Kidney glomerular epithelial cell (primary cell): ENCODE measurements around the gene PDE4D.
"Not testable (repeated sequence)": the region's sequence is repeated elsewhere in the genome, so short reads cannot be mapped to it uniquely, and the experiment has no call there.

ENCODE experiments used
- DNase-seq: peaks from one replicate; lab custom pipeline; 2025; lab: John Stamatoyannopoulos, UW

Gene PDE4D

DNA sequence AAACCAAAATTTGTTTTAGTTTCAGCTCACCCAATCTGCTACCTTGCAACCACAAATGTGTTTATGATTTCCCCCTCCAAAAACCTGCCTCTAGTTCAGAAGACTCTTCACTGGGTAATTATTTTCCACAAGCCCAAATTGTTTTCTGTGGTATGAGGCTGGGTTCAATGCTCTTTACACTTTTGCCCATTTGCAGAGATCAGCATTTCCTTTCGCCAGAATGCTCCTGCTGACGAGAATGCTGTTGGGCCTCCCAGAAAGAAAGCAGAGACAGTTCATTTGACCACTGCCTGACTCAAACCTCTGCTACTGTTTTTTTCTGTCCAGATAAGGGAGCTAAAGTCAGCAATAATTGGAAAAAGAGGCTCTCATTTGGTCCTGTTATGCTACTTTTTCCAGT is 427.3 kb downstream of the PDE4D start:
- peak; percentile 37 for DNase-seq

DNA sequence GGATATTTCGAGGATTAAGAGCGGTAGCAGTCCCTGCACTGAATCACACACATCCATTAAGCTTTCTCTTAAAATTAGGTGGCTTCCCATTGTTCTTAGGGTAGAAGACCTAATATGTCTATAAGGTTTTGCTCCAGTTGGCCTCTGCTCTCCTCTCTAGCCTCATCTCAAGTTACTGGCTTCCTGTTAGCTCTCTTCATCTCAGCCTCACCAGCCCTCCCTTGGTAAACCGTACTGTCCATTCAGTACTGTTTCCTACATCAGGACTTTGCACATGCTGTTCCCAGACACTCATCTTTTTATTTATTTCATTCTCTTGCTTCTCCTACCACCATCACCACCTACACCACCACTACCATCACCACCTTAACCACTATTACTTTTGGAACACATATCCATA is 428.6 kb downstream of the PDE4D start:
- no peak for DNase-seq

DNA sequence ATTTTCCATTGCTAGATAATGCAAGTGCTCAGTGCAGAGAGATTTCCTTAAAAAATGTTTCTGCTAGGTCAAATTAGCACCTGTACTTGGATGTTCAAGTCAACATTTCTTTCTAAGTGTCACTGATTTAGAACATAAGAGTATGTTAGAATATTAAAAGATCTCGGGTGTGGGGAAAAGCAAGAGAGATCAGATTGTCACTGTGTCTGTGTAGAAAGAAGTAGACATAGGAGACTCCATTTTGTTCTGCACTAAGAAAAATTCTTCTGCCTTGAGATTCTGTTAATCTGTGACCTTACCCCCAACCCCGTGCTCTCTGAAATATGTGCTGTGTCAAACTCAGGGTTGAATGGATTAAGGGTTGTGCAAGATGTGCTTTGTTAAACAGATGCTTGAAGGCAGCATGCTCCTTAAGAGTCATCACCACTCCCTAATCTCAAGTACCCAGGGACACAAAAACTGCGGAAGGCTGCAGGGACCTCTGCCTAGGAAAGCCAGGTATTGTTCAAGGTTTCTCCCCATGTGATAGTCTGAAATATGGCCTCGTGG is 429.8 kb downstream of the PDE4D start:
- DNase-seq: not testable (repeated sequence)

DNA sequence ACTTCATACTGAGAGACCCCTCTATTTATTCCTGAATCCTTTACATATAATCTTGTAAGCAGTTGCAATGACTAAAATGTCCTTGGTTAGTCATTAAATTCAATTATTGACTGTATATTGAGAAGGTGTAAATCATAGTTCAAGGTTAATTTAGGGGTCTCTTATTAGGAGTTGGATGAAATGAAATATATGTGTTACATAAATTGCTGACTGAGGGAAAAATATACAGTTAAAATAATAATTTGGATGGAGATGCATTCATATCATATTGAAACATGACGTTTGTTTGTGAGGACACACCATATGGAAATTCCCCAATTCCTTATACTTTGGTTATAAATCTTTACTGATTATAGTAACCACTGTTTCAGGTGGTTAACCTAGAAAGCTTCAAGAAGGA is 430.6 kb downstream of the PDE4D start:
- no peak for DNase-seq

DNA sequence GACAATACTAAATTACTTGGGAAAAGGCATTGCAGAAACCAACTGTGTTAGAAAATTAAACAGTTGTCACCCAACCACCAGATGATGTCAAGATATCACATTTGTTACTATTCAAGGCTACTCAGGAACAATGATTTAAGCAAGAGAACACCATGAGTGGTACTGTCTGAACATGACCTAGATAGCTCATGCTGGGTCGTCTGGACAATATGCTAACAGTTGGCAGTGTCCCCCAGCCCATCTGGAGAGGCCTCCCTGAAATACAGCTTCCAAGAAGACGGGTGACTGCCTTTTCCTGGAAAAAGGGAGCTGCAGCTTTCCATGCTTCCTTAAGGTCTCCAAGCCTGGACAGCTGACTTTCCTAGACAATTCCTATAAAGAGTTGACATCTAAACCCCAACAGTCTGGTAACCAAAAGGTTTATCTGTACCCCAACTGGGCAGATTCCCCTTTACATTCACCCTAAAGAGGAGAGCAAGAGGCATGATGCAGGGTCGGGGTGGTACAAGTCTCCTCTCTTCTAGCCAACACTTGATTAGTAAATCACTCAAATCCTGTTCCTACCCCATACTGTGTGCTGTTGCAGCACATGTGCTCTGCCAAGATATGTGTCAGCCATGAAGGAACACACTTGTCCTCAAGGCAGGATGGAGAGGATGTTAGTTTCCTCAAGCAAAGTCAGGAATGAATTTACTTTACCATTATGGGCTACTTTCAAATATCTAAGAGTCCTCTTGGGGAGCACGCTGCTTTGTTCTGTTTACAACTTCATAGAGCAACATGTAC is 433.0 kb downstream of the PDE4D start:
- DNase-seq: no peak

DNA sequence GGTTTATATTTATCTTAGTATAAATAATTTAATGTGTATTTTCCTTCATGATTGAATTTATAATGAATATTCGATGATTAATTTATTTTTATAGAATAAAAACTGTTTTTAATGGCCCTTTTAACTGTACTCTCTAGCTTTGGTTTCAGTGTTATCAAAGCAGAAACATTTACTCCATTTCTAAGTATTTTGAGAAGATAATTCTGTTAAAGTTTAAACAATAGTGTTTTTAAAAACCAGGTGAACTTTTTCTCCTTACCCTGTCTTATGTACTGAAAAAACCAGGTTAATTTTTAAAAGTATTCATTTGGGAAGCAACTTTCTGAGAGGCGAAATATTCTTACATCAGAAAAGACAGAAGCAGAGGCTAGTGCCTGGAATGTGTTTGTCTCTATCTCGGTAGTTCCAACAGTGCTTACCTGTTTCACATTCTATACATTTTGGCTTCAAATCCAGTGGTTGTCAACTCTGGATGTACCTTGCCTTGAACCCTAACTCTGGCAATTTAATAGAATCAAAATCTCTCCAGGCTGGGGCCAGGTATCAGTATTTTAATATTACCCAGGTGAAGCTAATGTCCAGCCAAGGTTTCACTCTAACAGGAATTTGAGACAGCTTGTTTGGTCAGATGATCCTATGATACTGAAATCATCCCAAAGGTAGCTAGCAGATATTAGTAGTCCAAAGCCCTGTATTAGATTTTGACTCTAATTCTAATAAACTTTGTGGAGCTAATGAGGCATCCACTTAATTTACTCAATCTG is 434.4 kb downstream of the PDE4D start:
- no peak for DNase-seq

DNA sequence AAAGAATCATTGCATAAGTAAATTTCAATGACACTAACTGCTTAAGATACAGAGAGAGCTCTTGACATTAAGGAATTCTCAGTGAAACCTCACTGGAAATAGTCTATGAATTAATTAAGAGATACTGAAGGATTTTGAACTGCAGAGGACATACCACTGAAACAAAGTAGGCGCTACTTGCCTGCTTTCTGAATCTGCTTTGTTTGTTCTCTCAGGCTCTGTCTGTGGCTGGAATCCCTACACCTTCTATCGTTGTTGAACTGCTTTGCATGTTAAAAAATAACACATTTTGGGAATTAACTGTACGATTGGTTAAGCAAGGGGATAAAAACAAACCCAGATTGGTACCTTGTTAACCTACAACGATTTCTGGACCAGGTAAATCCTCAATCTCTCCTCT is 435.2 kb downstream of the PDE4D start:
- no peak for DNase-seq

DNA sequence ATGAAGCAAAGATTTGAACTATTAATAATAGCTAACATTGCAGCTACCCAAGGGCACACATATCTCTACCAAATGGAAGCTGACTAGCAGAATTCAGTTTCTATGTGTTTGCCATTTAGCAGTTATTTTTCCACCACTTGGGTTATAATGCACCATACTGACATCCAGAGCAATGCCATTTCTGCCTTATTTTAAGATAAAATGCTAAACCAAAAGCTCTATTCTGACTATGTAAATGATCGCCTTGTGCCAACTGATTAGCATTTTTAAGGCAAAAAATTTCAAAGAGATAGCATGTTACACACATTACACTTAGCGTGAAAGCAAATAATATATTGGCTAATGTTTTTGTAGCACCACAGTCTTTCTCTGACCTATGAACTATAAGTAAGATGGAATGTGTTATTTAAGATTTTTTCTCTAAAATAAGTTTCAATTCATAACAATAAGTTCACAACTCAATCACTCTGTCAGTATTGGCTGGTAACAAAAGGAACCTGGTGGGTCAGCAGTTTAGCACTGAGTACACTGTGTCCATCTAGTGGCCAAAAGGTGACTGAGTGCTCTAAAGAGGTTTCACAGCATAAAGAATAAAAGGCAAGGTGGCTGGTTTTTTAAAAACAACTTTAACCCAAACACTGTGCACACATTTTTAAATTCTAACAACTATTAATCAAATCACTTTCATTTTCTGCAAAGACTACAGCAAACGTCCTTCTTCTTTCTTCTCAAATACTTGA is 443.5 kb downstream of the PDE4D start:
- DNase-seq: no peak

DNA sequence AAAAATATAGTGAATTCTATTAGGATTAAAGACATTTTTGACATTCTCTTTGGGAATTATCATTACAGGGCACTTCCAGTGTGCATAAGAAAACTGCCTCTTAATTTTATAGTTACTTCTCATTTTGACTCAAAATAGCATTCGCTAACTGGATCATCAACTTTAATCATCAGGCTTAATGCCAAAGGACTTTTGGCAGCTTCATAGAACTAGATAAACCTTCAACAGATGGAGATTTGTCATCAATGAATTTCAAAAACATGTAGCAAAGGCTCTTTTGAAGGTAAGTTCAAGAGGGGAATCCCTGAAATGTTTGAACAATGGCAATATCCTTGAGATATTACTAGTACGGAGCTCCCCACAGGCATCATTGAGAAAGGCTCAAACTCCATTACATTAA is 447.2 kb downstream of the PDE4D start:
- no peak for DNase-seq

DNA sequence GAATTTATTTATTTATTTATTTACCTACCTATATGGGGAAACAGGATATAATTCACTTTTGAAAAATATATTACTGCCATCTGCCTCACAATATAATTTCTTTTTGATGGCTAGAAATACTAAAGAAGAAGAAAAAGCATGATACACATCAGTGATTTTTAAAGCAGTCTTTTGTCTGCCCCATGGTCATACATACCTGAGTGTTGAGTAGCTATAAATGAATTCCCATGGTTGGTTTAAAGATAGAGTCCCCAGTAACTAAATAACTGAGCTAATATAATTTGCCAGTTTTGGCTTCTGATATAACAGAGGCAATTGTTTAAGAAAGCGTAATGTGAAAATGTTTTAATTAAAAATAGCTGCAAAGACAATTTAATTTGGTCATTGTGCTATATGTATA is 447.8 kb downstream of the PDE4D start:
- peak; percentile 81 for DNase-seq

DNA sequence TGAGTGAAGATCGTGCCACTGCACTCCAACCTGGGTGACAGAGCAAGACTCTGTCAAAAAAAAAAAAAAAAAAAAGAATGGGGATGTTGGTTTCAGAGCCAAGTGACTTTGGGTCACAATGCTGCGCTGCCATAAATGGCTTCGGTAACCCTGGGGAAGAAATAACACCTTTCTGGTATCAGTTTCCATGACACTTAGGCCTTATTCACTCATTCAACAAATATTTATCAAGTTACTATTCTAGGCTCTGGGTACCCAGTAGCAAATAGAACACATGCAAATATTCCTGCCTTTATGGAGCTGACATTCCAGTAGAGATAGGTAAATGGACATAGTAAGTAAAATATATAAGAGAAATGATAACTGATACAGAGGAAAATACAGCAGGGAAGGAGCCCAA is 454.2 kb downstream of the PDE4D start:
- no peak for DNase-seq

DNA sequence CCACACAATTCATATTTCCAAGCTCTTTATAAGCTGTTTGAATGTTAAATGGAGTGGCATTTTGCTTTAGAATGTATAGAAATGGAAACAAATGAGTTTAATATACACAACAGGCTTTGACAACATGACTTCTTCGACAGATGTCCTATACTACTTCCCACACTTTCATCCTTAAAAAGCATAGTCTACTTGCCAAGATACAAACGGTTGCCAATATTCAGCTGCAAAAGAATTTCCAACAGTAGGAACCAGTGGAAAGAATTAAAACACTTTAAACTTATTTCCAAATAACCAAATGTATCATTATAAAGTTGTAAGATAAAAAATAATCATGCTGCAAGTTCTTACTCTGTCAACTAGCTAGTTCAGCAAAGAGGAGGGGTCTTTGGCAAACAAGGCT is 456.4 kb downstream of the PDE4D start:
- DNase-seq: no peak

DNA sequence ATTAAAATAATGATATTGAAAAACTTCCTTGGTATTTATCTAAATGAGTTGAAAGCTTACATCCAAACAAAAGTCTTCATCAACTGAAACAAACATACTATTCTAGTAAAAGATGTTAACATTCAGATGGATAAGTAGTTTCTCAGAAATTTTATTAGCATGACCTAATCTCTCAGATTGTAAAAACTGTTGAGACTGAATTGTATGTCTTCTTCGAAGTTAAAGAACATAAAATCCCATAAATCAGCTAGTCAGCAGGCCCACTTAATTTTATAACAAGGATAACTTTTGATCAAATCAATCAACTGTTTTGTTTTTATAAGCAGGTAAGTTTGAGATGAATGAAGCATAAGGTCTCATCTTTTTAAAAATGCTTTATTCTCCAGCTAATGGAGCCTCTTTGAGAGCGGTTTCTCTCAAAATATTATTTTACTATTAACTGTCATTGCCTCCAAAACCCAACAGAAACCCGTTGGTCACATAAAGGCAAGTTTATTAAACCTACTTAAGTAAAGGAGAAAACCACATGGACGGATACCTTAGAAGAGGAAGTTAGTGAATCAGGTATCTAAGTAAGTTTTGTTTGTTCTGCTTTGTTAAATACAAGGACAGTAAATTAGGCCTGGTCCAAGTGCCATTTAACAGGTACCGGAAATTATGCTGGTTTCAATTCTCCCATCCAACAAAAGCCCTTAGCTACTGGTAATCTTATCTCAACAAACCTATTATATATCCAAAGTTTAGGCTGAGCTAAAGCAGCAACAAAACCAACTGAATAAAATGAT is 457.0 kb downstream of the PDE4D start:
- no peak for DNase-seq

DNA sequence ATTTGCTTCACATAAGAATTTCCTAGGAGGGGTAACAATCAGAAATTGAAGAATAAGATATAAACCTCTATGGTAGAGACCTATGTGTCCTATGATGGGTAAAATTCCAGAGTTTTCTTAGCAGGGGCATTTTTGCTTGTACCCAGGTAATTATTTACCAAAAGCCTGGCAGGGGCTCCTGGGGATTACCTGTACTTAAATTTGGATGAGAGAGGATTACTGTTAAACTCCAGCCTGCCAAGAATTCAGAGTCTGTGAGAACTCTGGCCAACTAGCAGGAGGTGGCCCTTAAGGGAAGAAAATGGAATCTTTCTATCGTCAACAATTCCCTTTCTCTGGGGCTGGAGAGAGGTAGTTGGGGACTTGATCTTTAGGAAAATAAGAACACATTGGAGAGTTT is 460.4 kb downstream of the PDE4D start:
- DNase-seq: no peak

DNA sequence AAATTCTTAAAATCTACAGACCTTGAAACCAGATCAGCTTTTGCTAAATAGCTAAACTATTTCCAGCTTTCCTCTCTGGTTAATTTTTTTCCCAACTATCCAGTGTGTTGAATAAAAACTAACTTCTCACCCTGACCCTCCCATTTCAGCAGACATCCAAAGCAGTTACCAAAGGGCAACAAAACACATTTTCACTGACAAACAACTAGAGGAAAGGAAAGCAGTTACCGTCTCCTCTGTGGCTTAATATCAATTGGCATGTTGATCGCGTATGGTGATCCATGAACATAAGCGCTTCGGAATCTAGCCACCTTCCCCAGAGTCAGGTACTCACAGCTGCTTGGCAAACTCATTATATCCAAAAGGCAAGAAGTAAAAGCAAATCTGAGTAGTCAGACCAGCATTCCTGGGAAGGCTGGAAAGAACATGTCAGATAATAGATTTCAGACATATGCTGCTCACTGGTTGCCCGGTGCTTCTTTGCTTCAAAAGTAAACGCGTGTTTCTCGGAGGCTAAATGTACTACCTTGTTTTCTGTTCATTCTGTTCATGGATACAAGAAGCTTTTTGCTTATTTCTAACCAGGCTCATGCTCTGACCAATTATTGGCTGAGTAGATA is 463.4 kb downstream of the PDE4D start:
- DNase-seq: peak; percentile 59

DNA sequence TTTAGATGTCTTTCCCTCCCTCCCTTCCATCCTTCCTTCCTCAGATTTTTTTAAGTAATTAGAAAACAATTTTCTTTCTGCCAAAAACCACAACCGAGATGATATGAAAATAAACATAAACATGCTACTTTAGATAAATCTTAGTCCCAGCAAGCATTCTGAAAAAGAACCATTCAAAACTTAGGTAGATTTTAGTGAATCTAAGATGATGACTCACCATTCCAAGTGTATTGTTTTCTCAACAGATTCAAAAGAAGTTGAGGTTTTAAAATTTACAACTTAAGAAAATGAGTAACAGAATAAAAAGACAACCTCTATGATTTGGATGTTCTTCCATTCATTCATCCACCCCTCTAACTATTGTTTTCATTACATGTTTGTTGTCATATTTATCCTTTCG is 465.1 kb downstream of the PDE4D start:
- peak; percentile 21 for DNase-seq

DNA sequence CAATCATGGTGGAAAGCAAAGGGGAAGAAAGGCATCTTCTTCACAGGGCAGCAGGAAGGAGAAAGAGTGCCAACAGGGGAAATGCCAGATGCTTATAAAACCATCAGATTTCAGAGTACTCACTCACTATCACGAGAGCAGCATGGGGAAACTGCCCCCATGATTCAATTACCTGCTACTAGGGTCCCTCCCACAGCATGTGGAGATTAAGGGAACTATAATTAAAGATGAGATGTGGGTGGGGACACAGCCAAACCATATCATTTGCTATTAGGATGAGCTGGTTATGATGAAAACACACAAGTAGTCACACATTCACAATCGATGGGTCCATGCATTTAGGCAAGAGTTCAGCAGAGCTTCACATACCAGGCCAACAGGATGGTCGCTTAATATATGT is 469.0 kb downstream of the PDE4D start:
- no peak for DNase-seq

DNA sequence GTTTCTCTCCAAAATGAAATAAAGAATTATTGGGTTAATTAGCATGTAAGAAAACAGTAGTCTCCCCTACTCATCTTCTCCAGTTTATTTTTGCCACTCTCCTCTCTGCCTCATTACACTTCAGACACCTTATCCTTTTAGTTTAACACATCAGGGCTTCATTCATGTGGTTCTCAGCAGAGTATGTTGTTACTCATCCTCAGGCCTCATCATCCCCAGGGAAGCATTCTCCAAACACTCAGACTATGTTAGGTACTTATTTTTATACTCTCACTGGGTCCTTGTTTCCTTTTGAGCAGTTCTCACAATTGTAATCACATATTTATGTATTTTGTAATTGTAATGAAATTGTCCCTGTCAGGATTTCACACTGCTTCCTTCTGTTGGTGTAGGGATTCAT is 470.5 kb downstream of the PDE4D start:
- peak; percentile 85 for DNase-seq

DNA sequence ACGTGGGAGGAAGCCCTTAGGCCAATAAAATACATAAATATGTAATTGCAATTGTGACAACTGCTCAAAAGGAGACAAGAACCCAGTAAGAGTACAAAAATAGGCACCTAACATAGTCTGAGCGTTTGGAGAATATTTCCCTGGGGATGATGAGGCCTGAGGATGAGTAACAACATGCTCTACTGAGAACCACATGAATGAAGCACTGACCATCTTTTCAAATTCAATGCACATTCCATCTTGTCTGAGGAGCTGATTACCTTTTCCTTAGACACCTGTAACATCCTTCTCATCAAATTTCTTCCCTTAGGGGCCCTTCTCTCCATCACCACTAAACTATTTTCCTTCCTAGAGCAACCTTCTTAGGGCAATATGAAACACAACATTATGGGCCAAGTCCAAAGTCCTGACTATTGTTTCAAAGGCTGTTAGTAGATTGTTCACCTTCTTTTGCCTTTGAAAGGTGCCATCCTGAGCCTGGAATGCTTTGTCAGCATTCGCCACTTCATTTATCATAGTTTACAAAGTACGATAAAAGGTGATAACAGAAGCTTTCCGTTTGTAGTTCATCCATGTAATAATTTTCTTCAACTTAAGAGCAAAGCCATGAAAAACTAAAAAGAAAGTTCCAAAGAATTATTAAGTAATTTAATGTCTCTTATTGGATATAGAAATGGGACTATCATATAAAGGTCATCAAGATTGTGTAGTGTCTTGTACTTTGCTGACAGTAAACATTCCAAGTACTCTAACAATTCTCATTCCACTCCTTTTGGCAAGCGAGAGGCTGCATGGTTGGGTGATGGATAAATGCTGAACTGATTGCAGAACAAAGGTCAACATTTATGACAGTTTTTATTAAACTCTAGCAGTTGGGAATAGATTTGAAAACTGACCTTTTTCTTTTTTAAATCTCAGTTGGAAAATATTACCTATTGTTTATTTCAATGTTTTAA is 471.3 kb downstream of the PDE4D start:
- DNase-seq: peak; percentile 4

DNA sequence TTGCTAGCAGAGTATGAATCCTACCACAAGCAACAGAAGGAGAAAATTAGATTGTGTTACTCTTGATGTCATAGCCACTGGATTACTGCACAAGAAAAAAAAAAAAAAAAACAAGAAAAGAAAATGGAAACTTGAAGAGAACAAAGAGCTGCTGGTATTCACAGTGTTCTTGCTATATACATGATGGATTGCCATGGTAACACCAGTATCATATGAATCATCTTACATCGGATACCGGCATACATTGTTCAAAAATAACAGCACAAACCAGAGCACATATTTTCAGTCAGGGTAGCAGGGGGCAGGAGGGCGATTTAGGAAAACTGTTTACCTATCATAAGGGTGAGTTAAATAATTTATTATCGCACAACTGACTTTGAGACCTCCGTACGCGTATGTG is 472.9 kb downstream of the PDE4D start:
- DNase-seq: no peak
